Astrocyte of the spinal cord (primary cell): ENCODE measurements around the gene ATAD3A.
"Not testable (repeated sequence)": the region's sequence is repeated elsewhere in the genome, so short reads cannot be mapped to it uniquely, and the experiment has no call there.

Experiments used
- DNase-seq: peaks from one replicate; pipeline ENCODE4 v3.0.0; 2011; ENCODE audit warnings: low read depth, low spot score
- H3K4me3 ChIP-seq: 2 replicates; pipeline ENCODE4 v1.5.1; 2011; ENCODE audit warnings: low read depth, mild to moderate bottlenecking, low read length, moderate library complexity
- CTCF ChIP-seq: IDR thresholded peaks from 2 replicates; pipeline ENCODE4 v1.5.1; 2012; ENCODE audit warnings: low read depth, mild to moderate bottlenecking, low read length, inconsistent platforms
- in situ Hi-C: cut with HindIII; loops from 2 replicates; pipeline ENCODE4 v1.10.0; 2017; ENCODE audit warnings: low sequenced_read_pairs

Gene ATAD3A

GRCh38 chr1:1487701-1488100, 24.3 kb upstream of the ATAD3A start:
- no peak for TF ChIP-seq CTCF
- no peak overlapping the region for H3K4me3 ChIP-seq
- DNase-seq, result no peak
- in situ Hi-C loops, result no loop called here

- no peak for TF ChIP-seq CTCF
- no peak for DNase-seq
- H3K4me3 ChIP-seq, result no peak overlapping the region
- in situ Hi-C loops, result no loop called here
These were observed 22.7 kb upstream of the ATAD3A start for GRCh38 chr1:1489231-1489630.

- in situ Hi-C loops, result no loop called here
- TF ChIP-seq CTCF, result no peak
These were observed 22.1 kb upstream of the ATAD3A start for GRCh38 chr1:1489861-1490260.

GRCh38 chr1:1490633-1491230, 21.2 kb upstream of the ATAD3A start:
- DNase-seq, result no peak
- TF ChIP-seq CTCF, result no peak
- H3K4me3 ChIP-seq, result no peak overlapping the region
- in situ Hi-C loops, result no loop called here

More at GRCh38 chr1:1489861-1490260, 22.1 kb upstream of the ATAD3A start:
- H3K4me3 ChIP-seq, result no peak overlapping the region
- no peak for DNase-seq

- no peak for DNase-seq
- in situ Hi-C loops, result no loop called here
- H3K4me3 ChIP-seq, result no peak overlapping the region
- no peak for TF ChIP-seq CTCF
These were observed 20.4 kb upstream of the ATAD3A start for GRCh38 chr1:1491601-1492000.

- DNase-seq, in situ Hi-C loops, H3K4me3 ChIP-seq: not testable (repeated sequence)
These were observed 17.7 kb upstream of the ATAD3A start for GRCh38 chr1:1494311-1494710.

GRCh38 chr1:1495461-1495975, 16.4 kb upstream of the ATAD3A start:
- DNase-seq, in situ Hi-C loops, H3K4me3 ChIP-seq: not testable (repeated sequence)
